ENCODE data around the gene LEFTY2.
"Not testable (repeated sequence)": the region's sequence is repeated elsewhere in the genome, so short reads cannot be mapped to it uniquely, and the experiment has no call there.

The LEFTY2 gene

GRCh38 chr1:225899044-225899925 is 41.7 kb downstream of the LEFTY2 start:
- DNase-seq (ENCODE audit: low read depth) = no peak

DNA sequence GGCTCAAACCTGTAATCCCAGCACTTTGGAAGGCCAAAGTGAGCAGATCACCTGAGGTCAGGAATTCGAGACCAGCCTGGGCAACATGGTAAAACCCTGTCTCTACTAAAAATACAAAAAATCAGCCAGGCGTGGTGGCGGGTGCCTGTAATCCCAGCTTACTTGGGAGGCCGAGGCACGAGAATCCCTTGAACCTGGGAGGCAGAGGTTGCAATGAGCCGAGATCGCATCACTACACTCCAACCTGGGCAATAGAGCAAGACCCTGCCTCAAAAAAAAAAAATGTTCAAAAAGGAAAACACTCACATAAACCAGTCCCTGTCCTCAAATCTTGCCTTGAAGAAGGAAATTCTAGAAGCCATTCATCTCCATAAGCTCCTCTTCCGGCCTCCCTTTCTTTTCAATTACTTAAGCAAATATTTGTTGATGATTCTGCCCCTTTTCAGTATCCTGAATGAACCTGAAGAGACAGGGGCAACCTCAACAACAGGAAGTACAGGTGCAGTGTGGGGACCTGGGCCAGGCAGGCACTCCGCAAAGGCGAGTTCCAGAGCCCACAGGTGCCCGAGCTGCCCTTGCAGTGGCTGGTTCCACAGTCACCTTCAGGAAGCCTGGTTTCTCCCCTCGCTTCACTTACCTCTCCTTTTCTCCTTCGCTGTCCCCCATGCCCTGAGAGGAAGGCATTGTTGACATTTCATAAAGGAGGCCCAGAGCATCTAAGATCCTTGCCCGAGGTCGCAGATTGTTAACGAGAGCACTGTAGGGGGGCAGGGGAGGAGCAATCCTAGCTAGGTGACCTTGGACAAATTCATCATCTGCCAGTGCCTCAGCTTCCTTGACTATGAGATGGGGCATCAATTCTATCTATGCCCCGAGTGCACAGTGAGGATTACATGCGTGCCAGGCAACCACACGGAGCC is 43.2 kb downstream of the LEFTY2 start:
- DNase-seq (ENCODE audit: low read depth) = no peak

DNA sequence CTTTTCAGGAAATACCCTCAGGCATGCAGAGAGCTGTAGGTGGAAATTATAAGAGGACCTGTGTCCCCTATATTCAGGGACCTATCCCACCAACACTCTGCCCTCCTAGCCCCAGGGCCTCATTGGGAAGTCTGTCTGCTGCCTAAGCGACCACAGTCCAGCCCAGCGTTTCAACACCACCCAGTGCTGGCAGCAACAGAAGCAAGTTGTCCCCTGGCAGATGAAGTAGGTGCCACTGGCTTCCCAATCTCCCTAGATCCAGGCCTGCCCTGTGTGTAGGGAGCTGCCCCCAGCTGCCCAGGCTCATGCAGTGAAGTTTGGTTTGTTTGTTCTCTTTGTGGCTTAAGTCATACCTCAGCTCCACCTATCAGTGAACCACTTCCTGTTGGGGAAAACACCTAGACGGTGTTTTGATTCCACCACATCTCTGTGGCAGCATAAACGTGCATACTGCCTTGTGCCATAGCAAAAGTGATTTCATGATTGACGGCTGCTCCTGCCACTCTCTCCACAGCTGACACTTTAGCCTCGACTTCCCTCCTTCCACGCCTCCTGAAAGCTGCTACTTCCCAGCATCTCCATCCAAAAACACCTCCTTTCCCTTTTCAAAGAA is 44.0 kb downstream of the LEFTY2 start:
- DNase-seq (ENCODE audit: low read depth) = no peak

DNA sequence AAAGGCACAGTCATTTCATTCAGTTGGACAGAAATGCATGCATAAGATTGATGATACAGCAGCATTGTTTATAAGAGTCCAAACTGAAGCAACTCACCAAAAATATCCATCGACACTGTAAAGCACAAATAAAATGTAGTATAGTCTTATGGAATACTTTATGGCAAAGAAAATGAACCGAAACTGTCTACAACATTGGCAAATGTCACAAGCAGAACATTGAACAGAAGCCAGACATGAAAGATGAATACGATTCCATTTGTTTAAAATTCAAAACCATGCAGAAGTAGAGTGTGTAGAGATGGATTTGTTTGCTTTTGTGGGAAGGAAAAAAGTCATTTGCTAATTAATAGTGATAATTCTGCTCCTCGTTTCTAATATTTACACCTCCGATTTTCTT is 44.5 kb downstream of the LEFTY2 start:
- DNase-seq (ENCODE audit: low read depth) = no peak

- no peak for DNase-seq (ENCODE audit: low read depth)
Observed at GRCh38 chr1:225892307-225892706, 48.7 kb downstream of the LEFTY2 start.

DNA sequence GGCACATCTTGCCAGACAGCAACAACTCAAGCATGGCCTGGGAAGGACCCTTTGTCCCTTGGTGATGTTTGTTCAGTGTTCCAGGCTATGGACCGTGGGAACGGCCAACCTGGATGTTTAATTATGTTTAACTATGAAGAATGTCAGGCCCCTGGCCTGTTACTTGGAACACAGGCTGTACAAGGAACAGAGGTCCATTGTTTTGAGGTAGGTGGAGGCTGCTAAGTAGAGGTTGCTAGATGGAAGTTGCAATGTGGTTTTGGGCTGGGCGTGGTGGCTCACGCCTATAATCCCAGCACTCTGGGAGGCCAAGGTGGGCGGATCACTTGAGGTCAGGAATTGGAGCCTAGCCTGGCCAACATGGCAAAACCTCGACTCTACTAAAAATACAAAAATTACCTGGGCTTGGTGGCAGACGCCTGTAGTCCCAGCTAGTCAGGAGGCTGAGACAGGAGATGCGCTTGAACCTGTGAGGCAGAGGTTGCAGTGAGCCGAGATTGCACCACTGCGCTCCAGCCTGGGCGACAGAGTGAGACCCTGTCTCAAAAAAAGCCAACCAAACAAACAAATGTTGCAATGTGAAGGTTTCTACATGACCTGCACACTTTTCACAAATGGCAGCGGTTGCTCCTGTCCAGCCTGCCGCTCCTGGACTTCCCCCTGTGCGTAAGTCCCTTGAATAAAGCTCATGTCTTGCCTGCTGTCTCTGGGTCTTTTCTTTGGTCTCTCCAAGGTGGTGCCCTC is 49.6 kb downstream of the LEFTY2 start:
- DNase-seq (ENCODE audit: low read depth) = no peak

DNA sequence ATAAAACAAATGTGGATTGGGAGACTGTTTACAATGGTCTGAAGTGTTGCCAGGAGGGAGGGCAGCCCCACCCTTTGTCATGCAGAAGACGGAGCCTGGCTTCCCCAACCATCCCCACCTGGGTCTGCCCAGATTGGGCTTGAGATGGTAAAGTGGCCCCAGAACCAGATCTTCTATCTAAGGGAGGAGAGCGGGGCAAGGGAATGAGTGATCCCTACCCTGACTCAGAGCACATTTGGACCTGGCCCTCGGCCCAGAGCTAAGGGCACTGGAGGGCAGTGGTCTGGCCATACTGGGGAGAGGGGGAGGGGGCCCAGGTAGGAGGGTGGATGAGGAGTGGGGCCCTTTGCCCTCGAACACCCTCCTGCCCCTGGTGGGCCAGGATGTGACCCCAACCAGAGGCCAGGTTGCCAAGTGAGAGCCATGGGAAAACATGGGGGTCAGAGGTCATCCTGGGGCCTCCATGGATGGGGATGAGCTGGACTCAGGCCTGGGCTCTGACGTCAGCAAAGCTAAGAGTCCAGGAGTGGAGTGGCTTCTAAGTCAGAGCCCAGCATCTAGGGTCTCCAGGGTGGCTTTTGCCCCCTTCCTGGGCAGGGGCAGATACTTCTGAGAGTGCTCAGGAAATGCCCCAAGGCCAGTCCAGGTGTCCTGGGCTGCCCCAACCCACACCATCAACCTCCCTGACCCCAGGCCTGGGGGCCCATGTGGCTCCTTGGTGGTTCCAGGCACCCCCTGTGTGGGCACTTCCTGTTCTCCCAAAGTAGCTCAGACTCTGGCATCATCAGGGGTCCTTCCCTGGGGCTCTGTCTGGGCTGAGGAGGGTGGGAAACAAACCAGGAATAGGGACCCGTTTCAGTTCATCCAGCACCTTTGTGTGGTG is 50.4 kb downstream of the LEFTY2 start:
- DNase-seq (ENCODE audit: low read depth) = no peak

- no peak for DNase-seq (ENCODE audit: low read depth)
Observed at GRCh38 chr1:225889743-225890142, 51.3 kb downstream of the LEFTY2 start.

DNA sequence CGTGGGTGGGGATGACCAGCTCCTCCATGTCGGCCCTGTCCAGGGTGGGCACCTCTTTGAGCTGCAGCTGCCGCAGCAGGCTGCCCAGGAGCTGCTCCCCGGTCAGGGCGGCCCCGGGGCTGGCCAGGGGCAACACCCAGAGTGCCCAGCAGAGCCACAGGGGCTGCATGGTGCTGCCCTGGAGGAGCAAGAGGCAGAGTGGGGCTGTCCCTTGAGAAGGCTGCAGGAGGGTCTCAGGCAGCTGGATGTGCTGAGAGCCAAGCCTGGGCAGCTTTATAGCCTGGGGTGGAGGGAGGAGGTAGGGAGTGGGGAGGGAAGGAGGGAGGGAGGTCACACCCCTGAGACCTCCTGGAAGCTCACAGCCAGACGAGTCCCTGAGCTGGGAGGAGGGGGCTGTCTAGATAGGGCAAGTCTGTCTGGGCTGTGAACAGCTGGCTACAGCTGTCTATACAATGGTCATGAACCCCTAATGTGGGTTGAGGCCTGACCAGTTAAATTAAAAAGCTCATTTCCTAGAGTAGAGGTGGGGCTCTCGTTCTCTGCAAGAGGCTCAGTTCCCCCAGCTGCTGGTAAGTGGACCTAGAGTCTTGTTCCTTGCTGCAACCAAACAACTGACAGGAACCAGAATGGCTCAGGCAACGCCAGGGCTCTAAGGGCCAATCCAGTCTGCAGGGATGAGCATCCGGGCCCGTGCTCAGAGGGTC is 52.0 kb downstream of the LEFTY2 start, which contains the start of gene LEFTY1:
LEFTY1 (minus strand) TSS at position 249 of the 704 bp plus-strand sequence; CDS start at position 169, 80 bp downstream.
- no peak for DNase-seq (ENCODE audit: low read depth)

GRCh38 chr1:225888289-225888897 is 52.6 kb downstream of the LEFTY2 start:
- no peak for DNase-seq (ENCODE audit: low read depth)

DNA sequence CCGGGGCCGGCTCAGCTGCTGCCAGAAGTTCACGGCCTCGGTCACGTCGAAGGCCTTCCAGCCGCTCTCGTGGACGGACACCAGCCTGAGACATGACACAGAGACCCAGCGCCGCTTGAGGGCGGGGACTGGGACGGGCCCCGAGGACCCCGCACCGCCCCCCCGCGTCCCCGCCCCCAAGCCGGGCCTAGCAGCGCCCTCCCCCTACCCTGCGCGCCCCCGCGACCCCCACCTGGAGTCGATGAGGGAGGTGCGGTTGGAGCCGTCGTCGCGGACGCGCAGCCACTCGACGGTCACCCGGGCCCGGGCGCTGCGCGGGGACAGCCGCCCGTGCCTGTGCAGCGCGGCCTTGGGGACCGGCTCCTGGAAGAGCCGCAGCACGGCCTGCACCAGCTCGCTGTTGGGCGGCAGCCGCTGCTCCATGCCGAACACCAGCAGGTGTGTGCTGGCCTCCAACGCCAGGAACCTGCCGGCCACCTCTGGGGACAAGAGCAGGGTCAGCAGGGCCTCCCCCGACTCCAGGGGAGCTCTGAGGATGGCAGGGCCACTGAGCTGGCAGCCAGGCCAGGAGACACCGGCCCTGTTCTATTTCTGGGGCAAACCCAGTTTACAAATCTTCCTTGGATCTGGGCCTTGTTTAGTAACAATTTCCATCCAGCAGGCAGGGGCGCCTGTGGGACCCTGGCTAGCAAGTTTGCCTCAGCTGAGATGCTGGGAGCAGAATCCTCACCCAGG is 53.3 kb downstream of the LEFTY2 start:
- not testable (repeated sequence) for DNase-seq (ENCODE audit: low read depth)

DNA sequence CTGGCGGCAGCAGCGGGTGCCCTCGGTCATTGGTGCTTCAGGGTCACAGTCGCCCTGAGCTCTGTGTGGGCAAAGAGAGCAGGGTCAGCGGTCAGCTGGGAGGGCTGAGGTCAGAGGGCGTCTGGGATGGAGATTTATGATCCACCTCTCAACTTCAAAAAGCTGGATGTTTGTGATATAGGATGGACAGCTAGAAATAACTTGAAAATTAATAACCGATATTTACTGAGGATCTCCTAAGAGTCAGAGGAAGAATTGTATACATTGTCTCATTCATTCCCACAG is 54.0 kb downstream of the LEFTY2 start:
- no peak for DNase-seq (ENCODE audit: low read depth)
